Measurements from ENCODE around the gene CARMIL1. TPM values are rescaled to one million over a fixed set of nuclear protein-coding genes. Genes with fewer than 3 reads are reported as not detected.

Gene CARMIL1
- total and polyA plus RNA-seq, 2 of the 8 experiments (the other 6 are each of a cell fraction or from before 2014, with no cell fraction given) = 20.3 to 40.4 TPM

DNA sequence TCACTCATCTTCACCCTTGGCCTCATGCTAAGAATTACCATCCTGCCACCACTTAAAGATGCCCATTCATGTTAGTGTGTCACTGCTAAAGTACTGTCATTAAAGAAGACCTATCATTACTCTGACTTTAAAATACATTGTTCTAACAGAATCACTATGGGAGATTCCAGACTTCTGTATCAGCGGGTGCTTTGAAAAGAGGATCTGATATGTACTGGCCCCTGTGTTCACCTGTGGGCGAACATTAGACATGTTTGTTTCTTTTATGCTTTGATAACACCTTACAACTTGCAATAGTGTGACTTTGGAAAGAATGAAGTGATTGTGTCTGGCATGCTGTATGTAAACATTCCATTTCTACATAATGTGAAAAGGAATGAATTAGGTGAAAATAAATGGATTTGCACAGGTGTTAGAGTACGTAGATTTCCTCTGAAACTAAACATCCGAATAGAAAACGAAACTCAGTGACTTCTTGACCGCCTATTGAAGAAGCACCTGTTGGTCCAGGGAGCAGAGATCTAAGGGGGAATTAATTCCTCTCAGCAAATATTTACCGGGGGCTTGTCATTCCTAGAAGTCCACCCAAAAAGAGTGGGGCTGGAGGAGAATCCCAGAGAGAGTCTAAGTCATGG lies 132.3 kb downstream of the CARMIL1 start:
- no peaks in the 10 kb centered on the region; a peak in 1 of 8 replicates for H3K36me3 ChIP-seq (ENCODE audit: control insufficient read depth in 2 of 4, insufficient read depth in 4 of 4, low read length in 3 of 4)
- no peak for FAIRE-seq
- H2AK5ac ChIP-seq (ENCODE audit: low read depth, low read length) = no peak overlapping the region
- no peak overlapping the region for H3K18ac ChIP-seq (ENCODE audit: extremely low read depth, low read length)
- H2BK12ac ChIP-seq (ENCODE audit: low read depth, low read length) = no peak overlapping the region; the same call in 1 of the 2 replicates
- H3K27me3 ChIP-seq (replicated peaks in 1 of 4; ENCODE audit: control insufficient read depth in 3 of 4, extremely low read depth in 1 of 4, insufficient read depth in 3 of 4, low read length in 3 of 4) = no peaks in the 10 kb centered on the region
- H4K8ac ChIP-seq (ENCODE audit: extremely low read depth, insufficient read depth, low read length) = no peak overlapping the region
- peaks cover 0 to 82% of the 10 kb centered on the region in 2 experiments; a peak in 3 of 4 replicates for H3K79me2 ChIP-seq (ENCODE audit: control insufficient read depth in 1 of 2, insufficient read depth in 2 of 2, low read length in 2 of 2)
- peaks cover 11% of the 10 kb centered on the region for H3K79me1 ChIP-seq (ENCODE audit: low read depth, low read length)
- WGBS, 2 experiments (ENCODE audit: extremely low coverage in 1 of 2, insufficient coverage in 1 of 2, insufficient read length in 1 of 2, insufficient replicate concordance in 2 of 2, low coverage in 1 of 2, low lambda C conversion rate in 2 of 2, missing lambda C conversion rate in 1 of 2) = 86% methylated on average over 7 of the region's 7 CpGs; no CpG with 5 or more reads in 1 of the 2 experiments
- no peak overlapping the region for H3K27ac ChIP-seq (ENCODE audit: low read depth, low read length)
- H3K4ac ChIP-seq (replicated peaks; ENCODE audit: insufficient read length, low read depth, low read length) = no peak overlapping the region
- no peak overlapping the region for H3K4me2 ChIP-seq (ENCODE audit: insufficient read depth in 1 of 2, low read depth in 2 of 2, low read length in 2 of 2)
- H4K91ac ChIP-seq (replicated peaks; ENCODE audit: insufficient read length, low read length) = no peak overlapping the region
- H2BK15ac ChIP-seq (ENCODE audit: low read length) = no peak overlapping the region
- H2BK5ac ChIP-seq (ENCODE audit: low read depth, low read length) = no peak overlapping the region
- H3K9me3 ChIP-seq (ENCODE audit: insufficient read depth in 2 of 2, low read depth in 1 of 2, low read length in 1 of 2) = no peaks in the 10 kb centered on the region
- no peak overlapping the region for H3K4me3 ChIP-seq (ENCODE audit: extremely low read depth in 1 of 4, insufficient read depth in 2 of 4, low read depth in 3 of 4, low read length in 4 of 4)
- no peaks in the 10 kb centered on the region for H3K23me2 ChIP-seq (ENCODE audit: low read depth, low read length)
- DNase-seq (ENCODE audit: low read depth in 1 of 2, low spot score in 2 of 2) = no peak
- no peak overlapping the region for H3K14ac ChIP-seq (ENCODE audit: insufficient read length)
- H3K4me1 ChIP-seq (replicated peaks in 1 of 4; ENCODE audit: control insufficient read depth in 3 of 4, insufficient read depth in 4 of 4, low read length in 3 of 4) = peaks cover 0 to 32% (median 25%) of the 10 kb centered on the region in 4 experiments; a peak in 6 of 7 replicates
- H2BK120ac ChIP-seq (replicated peaks; ENCODE audit: low read depth, low read length) = no peak overlapping the region
- ChIA-PET CTCF (ENCODE audit: partially characterized antibody) (no interaction called here), POLR2A (ENCODE audit: partially characterized antibody) (no interaction called here)
- no peak overlapping the region for H3K23ac ChIP-seq (ENCODE audit: insufficient read length)
- H2AFZ ChIP-seq (ENCODE audit: low read length) = no peak overlapping the region
- H3K9ac ChIP-seq (replicated peaks in 1 of 4; ENCODE audit: extremely low read depth in 1 of 4, low read depth in 3 of 4, low read length in 3 of 4) = no peak overlapping the region
- H4K5ac ChIP-seq (ENCODE audit: insufficient read length, low read depth, low read length) = no peak overlapping the region
- H2BK20ac ChIP-seq (ENCODE audit: low read length) = no peak overlapping the region
- H4K20me1 ChIP-seq (replicated peaks in 1 of 2; ENCODE audit: control insufficient read depth in 1 of 2, insufficient read depth in 2 of 2, low read length in 2 of 2) = no peaks in the 10 kb centered on the region
- H3K56ac ChIP-seq (replicated peaks; ENCODE audit: insufficient read length, low read depth, low read length) = no peak overlapping the region
- no peak for TF ChIP-seq ASH2L (IDR thresholded peaks at IDR 0.05; ENCODE audit: low read length)
- TF ChIP-seq TEAD4 (IDR thresholded peaks at IDR 0.05; ENCODE audit: low read depth, low read length) = no peak
- TF ChIP-seq, protein P1, sequence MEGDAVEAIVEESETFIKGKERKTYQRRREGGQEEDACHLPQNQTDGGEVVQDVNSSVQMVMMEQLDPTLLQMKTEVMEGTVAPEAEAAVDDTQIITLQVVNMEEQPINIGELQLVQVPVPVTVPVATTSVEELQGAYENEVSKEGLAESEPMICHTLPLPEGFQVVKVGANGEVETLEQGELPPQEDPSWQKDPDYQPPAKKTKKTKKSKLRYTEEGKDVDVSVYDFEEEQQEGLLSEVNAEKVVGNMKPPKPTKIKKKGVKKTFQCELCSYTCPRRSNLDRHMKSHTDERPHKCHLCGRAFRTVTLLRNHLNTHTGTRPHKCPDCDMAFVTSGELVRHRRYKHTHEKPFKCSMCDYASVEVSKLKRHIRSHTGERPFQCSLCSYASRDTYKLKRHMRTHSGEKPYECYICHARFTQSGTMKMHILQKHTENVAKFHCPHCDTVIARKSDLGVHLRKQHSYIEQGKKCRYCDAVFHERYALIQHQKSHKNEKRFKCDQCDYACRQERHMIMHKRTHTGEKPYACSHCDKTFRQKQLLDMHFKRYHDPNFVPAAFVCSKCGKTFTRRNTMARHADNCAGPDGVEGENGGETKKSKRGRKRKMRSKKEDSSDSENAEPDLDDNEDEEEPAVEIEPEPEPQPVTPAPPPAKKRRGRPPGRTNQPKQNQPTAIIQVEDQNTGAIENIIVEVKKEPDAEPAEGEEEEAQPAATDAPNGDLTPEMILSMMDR (IDR thresholded peaks at IDR 0.05; ENCODE audit: control extremely low read depth in 1 of 3, insufficient read depth in 1 of 3, low read depth in 1 of 3, low read length in 3 of 3) = no peak
- TF ChIP-seq TAF7 (optimal IDR thresholded peaks at IDR 0.05; ENCODE audit: borderline replicate concordance, low read depth, low read length) = no peak
- no peak for TF ChIP-seq SIX5 (IDR thresholded peaks at IDR 0.05; ENCODE audit: low read depth, low read length)
- no peak for TF ChIP-seq POLR2AphosphoS5 (IDR thresholded peaks at IDR 0.05; ENCODE audit: low read depth, low read length)
- TF ChIP-seq, protein P2, sequence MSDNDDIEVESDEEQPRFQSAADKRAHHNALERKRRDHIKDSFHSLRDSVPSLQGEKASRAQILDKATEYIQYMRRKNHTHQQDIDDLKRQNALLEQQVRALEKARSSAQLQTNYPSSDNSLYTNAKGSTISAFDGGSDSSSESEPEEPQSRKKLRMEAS (IDR thresholded peaks at IDR 0.05) = no peak
- TF ChIP-seq ATF2 (IDR thresholded peaks at IDR 0.05; ENCODE audit: low read length) = no peak
- TF ChIP-seq MAFK (IDR thresholded peaks at IDR 0.05; ENCODE audit: low read depth, low read length) = no peak

Measured in H1 (cell line).